HG03571 (cell line): ENCODE measurements around the gene LGALS7B.
"Not testable (repeated sequence)": the region's sequence is repeated elsewhere in the genome, so short reads cannot be mapped to it uniquely, and the experiment has no call there.

ENCODE experiments used
- ATAC-seq: cut with Tn5 transposase; IDR thresholded peaks from one replicate; pipeline ENCODE4 v1.9.1; 2021; ENCODE audit not compliant: unreplicated experiment

LGALS7B gene

DNA sequence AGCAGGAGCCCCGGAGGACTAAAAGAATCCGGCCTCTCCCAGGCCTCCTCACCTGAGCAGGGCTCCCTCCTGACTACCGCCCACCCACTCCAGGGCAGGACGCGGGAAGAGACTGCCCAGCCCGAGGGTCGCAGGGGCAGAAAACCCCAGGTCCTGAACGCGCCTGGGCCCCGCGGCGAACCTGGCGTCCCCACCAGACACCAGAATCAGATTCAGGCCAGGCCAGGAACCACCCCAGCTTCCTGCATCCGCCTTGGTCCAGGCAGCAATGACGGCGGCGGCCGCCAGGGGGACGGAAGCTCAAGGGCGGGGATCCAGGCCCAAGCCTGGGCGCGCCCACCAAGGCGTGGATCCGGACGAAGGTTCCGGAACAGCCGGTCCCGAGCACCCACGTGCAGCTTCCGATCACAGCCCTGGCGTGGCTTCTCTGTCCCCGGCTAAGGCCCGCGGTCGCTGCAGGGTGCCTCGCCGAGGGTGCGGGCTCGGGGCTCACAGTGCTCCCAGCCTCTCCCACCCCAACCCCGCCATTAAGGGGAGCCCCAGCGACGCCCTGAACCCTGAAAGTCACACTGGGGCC is 19.3 kb upstream of the LGALS7B start:
- ATAC-seq, result peak; percentile 64

DNA sequence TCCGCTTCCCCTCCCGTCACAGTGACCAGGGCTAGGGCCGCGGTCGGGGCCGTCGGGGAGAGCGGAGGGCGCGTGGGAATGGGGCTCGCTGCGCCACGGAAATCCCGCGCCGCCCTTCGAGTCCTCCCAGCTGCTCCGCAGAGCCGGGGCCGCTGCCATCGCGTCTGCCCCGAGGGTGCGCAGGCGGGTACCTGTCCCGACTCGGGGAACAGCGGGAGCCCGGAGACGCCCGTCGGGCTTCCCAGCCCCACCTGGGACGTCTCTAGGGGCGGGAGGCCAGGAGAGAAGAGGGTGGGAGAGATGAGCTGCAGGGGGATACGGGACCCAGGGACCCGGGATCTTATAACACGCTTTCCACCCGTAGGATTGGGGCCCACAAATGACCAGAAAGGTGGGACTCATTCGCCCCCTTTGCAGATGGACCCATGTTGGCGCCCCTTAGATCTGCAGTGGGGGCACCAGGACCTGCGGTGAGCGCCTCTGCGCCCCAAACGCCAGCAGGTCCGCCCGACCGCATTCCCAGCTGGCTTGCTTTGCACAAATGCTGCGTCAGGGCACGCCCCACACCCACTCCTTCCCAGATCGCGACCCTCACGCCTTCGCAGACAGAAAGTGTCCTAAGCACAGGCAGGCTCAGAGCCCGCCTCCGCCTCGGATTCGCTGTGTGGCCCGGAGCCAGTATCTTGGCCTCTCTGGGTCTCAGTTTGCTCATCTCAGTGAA is 18.6 kb upstream of the LGALS7B start:
- not testable (repeated sequence) for ATAC-seq

DNA sequence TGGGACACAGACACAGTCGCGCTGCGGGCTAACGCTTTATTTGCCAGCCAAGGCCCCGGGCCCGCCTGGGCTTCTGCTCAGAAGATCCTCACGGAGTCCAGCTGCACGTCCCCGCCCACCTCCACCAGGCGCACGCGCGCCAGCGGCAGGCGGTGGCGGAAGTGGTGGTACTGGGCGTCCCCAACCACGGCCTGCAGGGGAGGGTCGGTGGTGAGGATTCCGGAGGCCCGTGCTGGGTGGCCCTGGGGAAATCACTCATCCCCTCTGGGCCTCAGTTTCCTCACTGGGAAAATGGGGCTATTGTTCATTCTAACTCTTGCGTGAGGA is 18.1 kb upstream of the LGALS7B start:
- not testable (repeated sequence) for ATAC-seq

DNA sequence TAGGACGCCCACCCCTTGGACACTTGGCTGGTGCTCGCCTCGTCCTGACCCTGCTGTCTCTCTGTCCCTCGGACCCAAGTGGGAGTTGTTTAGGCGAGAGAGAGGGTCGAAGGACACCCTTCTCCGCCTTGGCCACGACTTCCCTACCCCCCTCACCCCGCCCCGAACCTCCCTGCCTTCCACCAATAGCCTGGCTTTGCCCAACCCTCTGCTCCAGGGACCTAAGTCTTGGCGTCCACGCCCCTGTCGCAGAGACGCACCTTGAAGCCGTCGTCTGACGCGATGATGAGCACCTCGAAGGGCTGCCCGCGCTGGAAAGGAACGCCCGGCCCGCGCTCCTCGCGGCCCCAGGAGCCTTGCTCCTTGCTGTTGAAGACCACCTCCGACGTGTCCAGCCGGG is 17.4 kb upstream of the LGALS7B start:
- not testable (repeated sequence) for ATAC-seq

DNA sequence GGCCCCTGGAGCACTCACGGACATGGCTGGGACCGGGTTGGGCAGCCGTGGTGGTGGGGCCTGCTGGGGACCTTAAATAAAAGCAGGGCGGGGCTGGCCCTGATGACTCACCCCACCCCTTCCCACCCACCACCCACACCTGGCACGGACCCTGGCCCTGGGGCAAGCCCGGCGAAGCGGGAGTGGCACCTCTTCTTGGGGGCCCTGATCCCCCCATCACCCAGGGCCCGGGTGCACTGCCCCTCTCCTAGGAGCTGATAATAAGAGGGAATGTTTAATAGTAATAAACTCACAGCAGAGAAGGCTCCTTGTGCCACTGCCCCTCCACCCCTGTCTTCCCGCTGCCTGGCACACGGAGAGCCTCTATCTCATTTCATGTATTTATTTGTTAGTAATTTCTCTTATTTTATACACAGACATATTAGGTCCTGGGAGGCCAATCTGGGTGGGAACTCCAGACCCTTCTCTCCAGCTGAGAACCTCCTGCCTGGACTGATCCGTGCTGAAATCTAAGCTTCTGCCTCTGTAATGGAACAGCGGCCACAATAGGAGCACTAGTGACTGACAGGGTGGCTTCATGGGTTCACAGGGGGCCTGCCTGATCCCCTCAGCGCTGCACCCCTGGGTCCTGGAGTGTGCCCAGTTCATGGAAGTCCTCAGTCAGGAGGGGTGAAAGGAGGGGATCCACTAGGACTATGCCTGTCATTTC is 15.4 kb upstream of the LGALS7B start, which contains the start of gene LGALS7:
TSS of gene LGALS7 (minus strand) at position 49 of the 709 bp plus-strand sequence. CDS start at position 24, 25 bp downstream.
- ATAC-seq, result no peak

DNA sequence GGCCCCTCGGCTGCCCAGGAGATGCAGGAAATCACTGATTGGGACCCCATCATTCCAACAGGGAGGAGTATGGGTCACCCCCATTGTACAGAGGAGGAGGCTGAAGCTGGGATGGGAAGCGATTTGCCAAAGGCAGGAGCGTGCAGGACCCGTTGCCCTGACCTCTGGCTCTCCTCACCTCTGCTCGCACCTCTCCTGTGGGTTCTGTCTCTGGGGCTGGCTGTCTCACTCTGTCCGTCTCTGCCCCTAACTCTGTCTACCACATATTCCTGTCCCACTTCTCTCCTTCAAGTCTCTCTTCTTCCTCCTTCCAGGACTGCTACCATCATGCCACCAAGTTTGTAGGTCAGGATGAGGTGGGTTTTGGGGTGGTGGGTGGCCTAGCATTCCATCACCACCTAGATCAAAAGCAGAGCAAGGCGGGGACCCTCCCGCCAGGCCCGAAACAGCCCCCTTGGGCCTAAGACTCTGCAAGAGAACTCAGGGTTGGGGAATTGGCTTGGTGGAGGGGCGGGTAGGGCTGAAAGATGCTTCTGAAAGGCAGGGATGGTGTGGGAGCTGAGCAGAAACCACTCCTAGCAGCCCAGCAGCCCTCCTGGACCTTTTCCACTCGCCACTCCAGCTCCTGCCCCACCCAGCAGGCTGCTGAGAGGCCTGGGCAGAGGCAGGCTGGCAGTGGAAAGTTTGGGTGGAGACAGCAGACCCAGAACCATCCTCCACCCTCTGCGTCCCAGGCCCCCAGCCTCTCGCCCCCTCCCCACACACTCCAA is 14.6 kb upstream of the LGALS7B start:
- ATAC-seq, result no peak

DNA sequence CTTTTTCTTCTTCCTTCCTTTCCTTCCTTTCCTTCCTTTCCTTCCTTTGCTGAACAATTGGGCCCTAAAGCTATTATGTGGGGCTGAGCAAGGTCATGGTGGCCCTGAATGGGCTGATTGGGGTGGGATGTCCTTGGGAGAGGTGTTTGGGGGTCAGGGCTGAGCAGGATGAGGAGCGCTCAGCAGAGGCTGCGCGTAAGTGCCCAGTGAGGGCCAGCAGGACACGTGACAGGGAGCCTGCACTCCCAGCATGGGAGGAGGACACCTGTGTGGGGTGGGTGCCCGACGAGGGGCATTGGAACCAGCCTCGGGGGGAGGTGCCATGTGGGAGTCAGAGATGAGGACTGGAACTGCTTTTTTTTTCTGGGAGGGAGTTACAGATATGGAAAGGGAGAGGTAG is 10.3 kb upstream of the LGALS7B start:
- no peak for ATAC-seq

DNA sequence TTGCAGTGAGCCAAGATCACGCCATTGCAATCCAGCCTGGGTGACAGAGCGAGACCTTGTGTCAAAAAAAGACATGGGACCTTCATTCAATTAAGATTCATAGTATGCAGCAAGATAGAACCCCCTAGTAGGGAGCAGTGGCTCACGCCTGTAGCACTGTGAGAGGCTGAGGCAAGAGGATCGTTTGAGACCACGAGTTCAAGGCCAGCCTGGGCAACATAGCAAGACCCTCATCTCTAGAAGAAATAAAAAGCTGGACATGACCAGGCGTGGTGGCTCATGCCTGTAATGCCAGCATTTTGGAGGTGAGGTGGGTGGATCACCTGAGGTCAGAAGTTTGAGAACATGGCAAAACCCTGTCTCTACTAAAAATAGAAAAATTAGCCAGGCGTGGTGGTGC is 8.6 kb upstream of the LGALS7B start:
- no peak for ATAC-seq

DNA sequence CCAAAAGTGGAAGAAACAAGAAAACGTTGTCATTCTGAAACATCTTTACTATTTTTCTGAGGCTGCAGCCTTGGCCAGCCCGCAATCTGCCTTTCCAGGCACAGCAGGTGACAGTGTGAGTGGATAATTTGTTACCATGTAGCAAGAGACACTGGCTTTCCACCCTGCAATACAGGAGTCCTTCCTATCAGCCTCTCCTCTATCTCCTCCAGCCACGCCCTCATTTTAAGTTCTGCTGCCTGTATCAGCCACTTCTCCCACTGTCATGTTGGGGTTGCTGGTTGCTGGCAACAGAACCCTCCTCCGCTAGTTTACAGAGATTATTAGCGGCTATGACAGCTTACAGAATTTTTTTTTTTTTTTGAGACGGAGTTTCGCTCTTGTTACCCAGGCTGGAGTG is 7.9 kb upstream of the LGALS7B start:
- ATAC-seq, result no peak

DNA sequence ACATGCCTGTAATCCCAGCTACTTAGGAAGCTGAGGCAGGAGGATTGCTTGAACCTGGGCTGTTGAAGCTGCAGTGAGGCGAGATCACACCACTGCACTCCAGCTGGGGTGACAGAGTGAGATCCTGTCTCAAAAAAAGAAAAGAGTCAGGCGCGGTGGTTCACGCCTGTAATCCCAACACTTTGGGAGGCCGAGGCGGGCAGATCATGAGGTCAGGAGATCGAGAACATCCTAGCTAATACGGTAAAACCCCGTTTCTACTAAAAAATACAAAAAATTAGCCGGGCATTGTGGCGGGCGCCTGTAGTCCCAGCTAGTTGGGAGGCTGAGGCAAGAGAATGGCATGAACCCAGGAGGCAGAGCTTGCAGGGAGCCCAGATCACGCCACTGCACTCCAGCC is 6.8 kb upstream of the LGALS7B start:
- not testable (repeated sequence) for ATAC-seq

DNA sequence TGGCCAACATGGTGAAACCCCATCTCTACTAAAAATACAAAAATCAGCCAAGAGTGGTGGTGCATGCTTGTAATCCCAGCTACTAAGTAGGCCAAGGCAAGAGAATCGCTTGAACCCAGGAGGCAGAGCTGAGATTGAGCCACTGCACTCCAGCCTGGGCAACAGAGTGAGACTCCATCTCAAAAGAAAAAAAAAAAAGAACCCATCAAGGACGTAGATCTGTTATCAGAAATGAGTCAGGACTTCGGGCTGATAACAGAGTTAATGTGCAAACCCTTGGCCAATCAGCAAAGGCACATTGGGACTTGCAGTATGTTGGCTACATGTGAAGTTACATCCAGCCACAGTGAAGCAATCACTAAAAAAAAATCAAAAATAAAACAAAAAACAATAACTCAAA is 4.8 kb upstream of the LGALS7B start:
- no peak for ATAC-seq

DNA sequence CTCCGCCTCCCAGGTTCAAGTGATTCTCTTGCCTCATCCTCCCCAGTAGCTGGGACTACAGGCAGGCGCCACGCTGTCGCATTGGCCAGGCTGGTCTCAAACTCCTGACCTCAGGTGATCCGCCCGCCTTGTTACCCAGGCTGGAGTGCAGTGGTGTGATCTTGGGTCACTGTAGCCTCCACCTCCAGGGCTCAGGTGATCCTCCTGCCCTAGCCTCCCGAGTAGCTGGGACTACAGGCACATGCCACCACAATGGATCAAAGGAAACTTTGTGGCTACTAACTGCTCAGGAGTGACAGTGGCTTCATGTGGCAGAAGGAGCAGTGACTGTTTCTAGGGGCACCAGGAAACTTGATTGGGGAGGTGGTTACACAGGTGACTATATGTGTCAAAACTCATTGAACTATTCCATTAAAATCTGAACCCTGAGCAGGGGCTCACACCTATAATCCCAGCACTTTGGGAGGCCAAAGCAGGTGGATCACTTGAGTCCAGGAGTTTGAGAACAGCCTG is 3.8 kb upstream of the LGALS7B start:
- no peak for ATAC-seq

DNA sequence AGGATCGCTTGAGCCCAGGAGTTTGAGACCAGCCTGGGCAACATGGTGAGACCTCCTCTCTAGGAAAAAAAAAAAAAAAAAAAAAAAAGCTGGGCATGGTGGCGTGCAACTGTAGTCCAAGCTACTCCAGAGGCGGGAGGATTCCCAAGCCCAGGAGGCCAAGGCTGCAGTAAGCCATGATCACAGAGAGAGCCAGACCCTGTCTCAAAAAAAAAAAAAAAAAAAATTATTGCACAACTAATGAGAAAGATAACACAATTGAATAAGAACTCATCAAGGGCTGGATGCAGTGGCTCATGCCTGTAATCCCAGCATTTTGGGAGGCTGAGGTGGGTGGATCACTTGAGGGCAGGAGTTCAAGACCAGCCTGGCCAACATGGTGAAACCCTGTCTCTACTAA is 2.9 kb upstream of the LGALS7B start:
- ATAC-seq, result not testable (repeated sequence)

DNA sequence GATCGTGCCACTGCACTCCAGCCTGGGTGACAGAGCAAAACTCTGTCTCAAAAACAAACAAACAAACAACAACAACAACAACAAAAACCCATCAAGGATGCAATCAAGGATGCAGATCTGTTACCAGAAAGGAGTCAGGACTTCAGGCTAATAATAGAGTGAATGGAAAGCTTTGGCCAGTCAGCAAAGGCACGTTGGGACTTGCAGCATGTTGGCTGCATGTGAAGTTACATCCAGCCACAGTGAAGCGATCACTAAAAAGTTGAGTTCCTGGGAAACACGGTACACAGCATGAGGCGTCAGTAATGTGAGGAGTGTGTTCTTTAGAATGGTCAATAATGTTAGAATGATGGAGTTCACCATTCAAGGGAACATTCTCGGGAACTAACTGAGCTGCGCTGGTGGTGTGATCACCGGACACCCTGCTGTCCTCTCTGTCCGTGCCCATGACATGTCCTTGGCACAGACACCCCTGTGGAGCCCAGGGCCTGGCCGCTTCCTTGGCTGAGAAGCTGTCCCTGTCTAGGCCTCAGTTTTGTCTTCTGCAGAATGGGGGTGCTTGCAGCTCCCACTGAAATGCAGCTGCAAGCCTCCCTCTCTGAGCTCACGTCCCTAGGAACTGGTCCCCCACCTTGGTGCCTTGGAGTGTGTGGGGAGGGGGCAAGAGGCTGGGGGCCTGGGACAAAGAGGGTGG is 2.3 kb upstream of the LGALS7B start:
- ATAC-seq, result no peak

DNA sequence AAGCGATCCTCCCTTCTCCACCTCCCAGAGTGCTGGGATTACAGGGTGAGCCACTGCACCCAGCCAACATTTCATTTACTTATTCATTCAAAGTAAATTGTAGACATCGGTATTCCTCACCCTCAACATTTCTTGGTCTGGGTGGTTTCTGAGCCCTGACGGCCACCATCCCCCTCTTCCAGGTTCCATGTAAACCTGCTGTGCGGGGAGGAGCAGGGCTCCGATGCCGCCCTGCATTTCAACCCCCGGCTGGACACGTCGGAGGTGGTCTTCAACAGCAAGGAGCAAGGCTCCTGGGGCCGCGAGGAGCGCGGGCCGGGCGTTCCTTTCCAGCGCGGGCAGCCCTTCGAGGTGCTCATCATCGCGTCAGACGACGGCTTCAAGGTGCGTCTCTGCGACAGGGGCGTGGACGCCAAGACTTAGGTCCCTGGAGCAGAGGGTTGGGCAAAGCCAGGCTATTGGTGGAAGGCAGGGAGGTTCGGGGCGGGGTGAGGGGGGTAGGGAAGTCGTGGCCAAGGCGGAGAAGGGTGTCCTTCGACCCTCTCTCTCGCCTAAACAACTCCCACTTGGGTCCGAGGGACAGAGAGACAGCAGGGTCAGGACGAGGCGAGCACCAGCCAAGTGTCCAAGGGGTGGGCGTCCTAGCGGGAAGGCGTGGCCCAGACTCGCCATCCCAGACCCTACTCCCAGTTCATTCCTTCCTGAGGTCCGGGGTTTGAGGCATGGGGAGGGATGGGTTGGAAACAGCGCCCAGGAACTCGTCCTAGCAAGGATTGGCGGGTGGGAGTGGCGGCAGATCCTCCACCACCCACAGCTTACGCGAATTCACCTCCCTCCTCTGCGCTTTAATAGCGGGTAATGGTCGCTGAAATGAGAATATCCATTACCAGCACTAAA is 1.8 kb downstream of the LGALS7B start:
- not testable (repeated sequence) for ATAC-seq

DNA sequence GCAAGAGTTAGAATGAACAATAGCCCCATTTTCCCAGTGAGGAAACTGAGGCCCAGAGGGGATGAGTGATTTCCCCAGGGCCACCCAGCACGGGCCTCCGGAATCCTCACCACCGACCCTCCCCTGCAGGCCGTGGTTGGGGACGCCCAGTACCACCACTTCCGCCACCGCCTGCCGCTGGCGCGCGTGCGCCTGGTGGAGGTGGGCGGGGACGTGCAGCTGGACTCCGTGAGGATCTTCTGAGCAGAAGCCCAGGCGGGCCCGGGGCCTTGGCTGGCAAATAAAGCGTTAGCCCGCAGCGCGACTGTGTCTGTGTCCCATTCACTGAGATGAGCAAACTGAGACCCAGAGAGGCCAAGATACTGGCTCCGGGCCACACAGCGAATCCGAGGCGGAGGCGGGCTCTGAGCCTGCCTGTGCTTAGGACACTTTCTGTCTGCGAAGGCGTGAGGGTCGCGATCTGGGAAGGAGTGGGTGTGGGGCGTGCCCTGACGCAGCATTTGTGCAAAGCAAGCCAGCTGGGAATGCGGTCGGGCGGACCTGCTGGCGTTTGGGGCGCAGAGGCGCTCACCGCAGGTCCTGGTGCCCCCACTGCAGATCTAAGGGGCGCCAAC is 2.6 kb downstream of the LGALS7B start:
- not testable (repeated sequence) for ATAC-seq

DNA sequence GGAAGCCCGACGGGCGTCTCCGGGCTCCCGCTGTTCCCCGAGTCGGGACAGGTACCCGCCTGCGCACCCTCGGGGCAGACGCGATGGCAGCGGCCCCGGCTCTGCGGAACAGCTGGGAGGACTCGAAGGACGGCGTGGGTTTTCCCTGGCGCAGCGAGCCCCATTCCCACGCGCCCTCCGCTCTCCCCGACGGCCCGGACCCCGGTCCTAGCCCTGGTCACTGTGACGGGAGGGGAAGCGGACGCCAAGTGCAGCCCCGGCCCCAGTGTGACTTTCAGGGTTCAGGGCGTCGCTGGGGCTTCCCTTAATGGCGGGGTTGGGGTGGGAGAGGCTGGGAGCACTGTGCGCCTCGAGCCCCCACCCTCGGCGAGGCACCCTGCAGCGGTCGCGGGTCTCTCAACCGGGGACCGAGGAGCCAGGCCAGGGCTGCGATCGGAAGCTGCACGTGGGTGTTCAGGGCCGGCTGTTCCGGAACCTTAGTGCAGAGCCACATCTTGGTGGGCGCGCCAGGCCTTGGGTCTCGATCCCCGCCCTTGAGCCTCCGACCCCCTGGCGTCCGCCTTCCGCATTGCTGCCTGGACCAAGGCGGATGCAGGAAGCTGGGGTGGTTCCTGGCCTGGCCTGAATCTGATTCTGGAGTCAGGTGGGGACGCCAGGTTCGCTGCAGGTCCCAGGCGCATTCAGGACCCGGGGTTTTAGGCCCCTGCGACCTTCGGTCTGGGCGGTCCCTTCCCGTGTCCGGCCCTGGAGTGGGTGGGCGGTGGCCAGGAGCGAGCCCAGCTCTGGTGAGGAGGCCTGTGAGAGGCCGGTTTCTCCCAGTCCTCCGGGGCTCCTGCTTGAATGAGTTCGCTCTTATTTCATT is 3.5 kb downstream of the LGALS7B start:
- ATAC-seq, result no peak

DNA sequence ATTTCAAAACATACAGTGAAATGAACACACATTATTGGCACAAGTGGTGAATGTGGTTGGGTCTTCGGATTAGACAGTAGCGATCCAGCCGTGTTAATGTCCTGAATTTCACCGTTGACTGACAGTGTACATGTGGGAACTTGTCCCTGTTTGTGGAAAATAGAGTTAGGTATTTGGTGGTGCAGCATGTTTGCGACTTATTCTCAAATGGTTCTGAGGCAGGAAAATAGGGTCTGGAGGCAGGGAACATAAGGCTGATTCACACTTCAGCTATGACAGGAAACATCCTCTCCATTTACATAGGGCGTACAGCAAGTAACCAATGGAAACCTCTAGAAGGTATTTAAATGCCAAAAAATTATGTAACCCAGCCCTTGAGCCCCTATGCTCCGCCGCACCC is 4.2 kb downstream of the LGALS7B start:
- ATAC-seq, result no peak
